Hematopoietic multipotent progenitor cell (in vitro differentiated cells): ENCODE results near the gene TOMM20L. TPM values are rescaled to one million over a fixed set of nuclear protein-coding genes. Genes with fewer than 3 reads are reported as not detected.
A peak's percentile ranks its signal among the peaks of the same experiment; 100 is the strongest.
"Not testable (repeated sequence)": the region's sequence is repeated elsewhere in the genome, so short reads cannot be mapped to it uniquely, and the experiment has no call there.

Source experiments
- DNase-seq, 3 donors: peaks; one replicate each; pipeline ENCODE4 v3.0.0-alpha.2; 2011 to 2015; ENCODE audit warnings: low read depth in 2 of 3, low spot score in 2 of 3
- total RNA-seq: library from RNA; depleted of rRNA; stranded (reverse); fragments of >200 nt; gene quantifications from one replicate; pipeline ENCODE4 v1.2.3, GENCODE V29; 2012

Gene TOMM20L
- 0.27 TPM for total RNA-seq

DNA sequence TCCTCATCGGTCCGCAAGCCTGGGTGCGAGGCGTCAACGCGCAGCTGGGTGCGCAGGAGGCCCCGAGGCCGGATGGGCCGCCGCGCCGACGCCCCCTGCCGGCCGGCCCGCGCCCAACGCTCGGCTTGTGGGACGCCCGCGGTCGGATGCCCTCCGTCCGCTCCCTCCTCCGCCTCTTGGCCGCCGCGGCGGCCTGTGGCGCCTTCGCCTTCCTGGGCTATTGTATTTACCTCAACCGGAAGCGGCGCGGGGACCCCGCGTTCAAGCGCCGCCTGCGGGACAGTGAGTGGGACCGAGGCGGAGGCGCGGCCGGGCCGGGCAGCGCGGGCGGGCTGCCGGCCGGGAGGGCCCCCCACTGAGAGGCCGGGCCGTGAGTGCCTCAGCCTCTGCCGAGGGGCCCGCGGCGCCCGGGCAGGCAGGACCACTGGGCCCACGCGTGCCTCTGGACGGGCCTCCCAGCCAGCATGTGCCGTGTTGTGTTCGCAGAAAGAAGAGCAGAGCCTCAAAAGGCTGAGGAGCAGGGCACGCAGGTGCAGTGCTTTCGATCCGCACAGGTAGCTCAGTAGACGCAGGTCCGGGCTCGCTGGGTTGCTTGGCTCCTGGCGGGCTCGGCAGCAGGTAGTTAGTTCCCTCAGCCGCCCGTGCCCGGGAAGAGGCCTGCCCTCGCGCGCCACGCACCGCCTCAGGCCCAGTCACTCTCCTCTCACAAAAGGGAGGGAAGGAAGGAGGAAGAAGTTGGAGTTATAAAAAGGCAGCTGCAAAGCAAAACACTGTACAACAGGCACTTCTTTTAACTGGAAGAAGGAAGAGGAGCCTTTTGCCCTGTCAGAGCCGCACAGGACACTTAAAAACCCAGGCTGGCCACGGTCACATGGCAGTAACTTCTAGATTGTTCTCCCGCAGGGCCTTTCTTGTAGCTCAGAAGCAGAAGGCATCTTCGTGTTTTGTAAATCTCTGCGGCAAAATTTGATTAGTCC, at the start of gene TOMM20L:
Gene TOMM20L (plus strand): TSS at position 119 of the 977 bp plus-strand sequence. CDS start 28 bp downstream, at position 147.
- peak; percentile 69 to 83 (median 81) for DNase-seq

DNA sequence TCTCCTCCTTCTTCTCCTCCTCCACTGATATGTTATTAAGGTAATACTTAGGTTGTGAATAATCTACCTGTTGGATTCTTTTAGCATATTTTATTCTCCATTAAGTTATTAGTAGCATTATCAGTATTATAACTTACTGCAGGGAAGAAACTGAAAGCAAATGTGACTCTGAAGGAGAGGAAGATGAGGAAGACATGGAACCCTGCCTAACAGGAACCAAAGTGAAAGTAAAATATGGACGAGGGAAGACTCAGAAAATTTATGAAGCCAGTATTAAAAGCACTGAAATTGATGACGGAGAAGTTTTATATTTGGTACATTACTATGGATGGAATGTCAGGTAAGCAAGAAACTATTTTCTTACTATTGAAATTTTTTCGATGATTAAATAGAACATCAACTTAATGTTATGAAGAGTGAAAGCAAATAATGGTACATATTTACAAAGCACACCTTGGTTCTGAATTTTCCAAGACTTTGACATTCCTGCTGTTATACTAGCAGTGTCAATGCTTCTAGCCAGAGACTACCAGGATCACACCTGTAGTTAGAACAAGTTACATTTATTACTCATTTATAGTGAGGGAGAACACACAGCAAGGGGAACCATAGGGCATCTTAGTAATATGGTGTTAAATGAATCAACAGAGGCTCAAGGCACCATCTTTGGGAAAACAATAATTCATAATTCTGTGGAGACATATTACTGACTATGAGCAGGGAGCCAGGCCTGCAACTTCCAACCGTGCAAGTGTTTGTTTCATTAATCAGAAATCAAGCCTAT, 42.0 kb upstream of the TOMM20L start:
- DNase-seq: peak in 2 of 3 donors; percentile 31 to 37

DNA sequence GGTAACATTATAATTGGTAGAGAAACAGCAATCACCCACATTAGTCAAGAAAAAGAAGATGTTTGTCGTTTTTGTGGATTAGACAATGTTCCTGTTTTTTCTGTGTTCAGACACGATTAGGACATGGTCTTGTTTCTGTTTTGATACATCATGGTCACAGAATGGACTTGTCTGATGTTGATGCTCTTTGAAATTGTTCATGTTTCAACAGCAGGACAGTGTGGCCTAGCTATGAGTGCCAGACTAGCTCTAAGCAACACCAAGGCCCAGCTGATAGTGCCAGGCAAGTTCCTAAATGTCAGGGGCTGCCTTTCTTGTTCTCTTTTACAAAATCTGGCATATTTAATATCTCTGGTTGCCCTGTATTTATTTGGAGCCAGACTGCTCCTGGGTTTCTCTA, 40.9 kb upstream of the TOMM20L start:
- DNase-seq: peak in 1 of 3 donors; percentile 8

DNA sequence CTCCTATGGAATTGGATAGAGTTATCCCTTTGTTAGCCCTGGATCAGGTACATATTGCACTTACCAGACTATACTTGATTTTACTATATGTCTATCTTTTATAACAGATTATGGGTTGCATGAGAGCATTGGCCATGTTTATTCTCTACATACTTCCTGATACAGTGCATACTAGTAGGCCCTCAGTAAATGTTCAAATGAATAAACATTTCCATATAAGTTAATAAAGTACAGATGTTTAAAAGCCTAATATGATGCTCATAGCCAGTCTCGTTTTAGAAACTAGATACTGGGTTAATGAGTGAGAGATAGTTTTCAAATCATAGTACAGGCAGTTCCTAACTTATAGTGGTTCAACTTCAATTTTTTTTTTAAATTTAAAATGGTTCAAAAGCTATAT, 39.5 kb upstream of the TOMM20L start:
- DNase-seq: no peak

DNA sequence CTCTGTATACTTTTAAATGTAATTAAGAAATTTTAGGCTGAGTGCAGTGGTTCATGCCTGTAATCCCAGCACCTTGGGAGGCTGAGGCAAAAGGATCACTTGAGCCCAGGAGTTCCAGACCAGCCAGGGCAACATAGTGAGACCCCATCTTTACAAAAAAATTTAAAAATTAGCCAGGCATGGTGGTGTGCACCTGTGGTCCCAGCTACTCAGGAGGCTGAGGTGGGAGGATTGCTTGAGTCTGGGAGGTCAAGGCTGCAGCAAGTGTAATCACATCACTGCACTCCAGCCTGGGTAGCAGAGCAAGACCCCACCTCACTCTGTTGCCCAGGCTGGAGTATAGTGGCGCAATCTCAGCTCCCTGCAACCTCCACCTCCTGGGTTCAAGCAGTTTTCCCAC, 33.5 kb upstream of the TOMM20L start:
- DNase-seq: not testable (repeated sequence)

DNA sequence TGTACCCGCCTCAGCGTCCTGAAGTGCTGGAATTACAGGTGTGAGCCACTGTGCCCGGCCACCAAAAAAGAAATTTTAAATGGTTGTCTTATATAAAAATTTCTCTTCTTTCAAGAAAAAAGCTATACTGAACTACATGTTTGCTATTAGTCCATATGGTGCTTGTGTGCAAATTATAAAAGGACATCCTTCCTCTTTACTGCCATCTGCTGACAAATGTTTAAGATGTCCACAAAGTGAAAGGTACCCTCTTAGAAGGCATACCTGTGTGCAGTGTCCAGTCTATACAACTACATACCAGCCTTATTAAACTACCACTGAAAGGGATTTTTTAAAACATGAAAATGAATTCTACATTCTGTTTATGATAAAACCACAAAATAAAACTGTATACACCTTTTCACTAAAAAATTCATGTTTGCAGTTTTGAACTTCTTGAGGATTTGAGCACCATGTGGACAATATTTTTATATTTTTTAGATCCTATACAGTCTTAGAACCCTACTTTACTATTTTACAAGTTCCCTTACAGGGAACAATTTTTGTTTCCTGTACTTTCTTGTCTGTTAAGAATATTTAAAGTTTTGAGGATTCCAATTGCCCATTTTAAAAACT, 32.8 kb upstream of the TOMM20L start:
- peak in 2 of 3 donors; percentile 30 to 68 for DNase-seq

DNA sequence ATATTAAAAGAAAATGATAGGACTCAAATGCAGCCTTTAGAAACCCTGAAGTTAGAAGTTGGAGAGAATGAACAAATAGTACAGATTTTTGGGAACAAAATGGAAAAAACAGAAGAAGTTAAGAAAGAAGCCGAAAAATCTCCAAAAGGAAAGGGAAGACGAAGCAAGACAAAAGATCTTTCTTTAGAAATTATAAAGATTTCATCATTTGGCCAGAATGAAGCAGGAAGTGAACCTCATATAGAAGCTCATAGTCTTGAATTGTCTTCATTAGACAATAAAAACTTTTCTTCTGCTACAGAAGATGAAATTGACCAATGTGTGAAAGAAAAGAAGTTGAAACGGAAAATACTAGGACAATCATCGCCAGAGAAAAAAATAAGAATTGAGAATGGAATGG, 31.4 kb upstream of the TOMM20L start:
- DNase-seq: no peak

DNA sequence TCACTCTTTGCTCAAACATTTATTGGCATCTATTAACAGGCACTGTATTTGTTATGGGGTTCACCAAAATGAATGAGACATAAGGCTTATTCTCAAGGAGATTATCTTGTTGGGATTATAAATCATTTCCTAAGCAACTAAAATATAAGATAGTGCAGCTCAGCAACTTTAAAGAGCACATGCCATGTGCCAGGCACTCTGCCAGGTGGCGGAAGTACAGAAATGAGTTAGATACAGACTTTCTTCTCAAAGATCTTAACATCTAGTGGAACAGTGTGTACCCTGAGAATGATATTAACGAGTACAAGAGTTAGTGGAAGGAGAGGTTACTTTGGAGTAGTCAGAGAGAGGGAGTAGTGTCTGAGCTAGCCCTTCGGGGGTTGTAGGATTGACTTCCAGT, 28.4 kb upstream of the TOMM20L start:
- DNase-seq: no peak

DNA sequence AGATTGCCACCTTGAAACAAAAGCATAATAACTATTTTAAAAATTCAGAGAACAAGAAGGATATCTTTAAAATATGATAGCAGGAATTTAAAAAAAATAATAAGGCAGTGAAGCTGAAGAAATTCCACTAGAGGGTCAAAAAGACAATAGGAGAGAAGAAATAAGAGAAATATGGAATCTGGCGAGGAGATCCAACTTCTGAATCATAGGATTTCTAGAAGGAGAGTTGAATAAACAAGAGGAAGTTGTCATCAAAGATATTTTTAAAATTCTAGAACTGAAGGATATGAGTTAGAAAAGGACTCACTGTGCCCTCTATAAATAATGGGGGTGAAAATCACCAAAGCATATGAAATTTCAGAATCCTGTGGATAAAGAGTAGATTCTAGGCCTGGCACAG, 26.8 kb upstream of the TOMM20L start:
- DNase-seq: no peak

DNA sequence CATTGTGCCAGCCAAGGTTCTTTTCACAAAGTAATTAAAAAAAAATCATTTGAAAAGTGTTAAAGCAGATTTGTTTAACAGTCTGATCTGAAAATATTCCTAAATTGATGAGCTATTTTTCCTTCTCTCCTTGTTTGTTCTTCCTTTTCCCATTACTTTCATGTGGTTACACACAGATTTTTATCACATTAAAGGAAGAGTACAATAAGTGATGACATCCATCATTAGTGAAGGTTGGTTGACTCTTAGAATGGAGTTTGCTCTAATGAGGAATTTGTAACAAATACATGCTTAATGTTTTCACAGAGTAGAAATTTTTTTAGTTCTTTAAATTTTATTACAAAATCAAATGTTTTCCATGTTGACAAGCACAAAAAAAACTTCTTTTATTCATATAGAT, 18.9 kb upstream of the TOMM20L start:
- no peak for DNase-seq

DNA sequence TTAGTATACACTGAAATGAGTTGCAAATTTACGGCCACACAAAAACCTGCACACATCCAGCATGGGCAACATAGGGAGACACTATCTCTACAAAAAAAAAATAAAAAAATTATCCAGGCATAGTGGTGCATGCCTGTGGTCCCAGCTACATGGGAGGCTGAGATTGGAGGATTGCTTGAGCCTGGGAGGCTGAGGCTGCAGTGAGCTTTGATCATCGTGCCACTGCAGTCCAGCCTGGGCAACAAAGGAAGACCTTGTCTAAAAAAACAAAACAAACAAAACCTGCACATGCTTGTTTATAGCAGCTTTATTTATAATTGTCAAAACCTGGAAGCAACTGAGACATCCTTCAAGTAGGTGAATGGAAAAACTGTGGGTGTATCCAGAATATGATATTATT, 4.9 kb upstream of the TOMM20L start:
- no peak for DNase-seq

DNA sequence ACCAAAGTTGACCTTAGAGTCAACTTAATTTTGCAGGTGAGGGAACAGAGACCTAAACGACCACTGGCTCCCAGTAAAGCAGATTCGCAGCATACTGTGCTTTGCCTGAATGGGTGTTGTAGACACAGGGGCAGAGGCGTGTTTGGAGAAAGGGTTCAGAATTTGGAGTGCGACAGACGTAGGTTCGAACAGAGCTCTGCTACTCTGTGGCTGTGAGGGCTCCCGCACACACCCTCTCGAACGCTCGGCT, 243 bp upstream of the TOMM20L start:
- no peak for DNase-seq

DNA sequence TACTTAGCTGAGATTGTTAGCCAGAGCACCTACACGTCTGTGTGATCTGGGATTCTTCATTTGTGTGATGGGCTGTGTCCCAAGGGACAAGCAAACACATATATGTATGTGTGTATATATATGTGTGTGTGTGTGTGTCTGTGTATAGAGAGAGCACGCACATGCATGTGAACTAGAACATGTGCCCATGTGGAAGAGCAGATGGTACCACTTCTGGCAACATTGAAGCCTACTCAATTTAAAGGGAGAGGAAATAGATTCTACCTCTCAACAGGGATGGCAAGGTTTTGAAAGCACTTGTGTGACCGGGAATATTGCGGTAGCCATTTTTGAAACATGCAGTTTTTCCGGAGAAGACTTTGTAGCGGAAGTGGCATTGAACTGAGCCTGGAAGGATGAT, 1.4 kb downstream of the TOMM20L start:
- no peak for DNase-seq

DNA sequence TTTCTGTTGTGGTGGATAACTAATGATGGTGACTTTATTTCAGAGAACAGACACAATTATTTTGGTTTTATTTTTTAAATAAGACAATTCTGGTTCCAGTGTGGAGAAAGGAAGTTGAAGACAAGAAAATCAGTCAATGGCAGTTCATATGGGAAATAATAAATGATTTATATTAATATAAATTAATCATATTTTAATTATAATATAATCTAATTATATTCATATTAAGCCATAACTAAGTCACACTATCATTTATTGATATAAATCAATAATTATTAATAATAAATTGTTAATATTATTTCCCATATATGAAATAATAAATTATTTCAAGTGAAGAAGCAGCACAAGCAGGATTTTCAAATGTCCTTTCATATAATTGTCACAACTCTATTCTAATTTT, 2.8 kb downstream of the TOMM20L start:
- DNase-seq: no peak

DNA sequence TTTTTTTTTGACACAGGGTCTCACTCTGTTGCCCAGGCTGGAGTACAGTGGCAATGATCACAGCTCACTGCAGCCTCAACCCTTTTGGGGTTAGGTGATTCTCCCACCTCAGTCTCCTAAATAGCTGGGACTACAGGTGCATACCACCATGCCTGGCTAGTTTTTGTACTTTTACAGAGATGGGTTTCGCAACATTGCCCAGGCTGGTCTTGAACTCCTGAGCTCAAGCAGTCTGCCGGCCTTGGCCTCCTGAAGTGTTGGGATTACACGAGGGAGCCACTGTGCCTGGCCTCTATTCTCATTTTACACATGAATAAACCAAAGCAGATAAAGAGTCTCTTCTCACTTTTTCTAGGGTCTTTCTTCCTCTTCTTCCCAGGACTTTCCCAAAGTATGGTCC, 3.2 kb downstream of the TOMM20L start:
- no peak for DNase-seq

DNA sequence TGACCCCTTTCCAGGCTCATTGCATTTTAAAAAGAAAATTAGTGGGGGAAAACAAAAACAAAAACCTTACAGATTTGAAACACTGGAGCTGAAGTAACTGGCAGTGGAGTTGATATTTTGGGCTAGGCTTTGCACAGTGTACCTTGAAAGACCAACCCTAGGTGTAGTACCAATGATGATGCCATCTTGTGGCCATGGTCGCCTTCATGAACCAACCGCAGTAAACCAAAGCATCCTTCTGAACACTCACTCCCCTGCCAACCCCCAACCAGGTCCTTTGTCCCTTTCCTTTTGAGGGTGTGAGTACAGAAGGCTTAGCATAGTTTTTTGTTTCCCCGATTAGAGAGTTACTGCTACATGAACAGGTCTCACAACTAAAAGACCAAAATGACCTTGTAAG, 5.9 kb downstream of the TOMM20L start:
- no peak for DNase-seq

DNA sequence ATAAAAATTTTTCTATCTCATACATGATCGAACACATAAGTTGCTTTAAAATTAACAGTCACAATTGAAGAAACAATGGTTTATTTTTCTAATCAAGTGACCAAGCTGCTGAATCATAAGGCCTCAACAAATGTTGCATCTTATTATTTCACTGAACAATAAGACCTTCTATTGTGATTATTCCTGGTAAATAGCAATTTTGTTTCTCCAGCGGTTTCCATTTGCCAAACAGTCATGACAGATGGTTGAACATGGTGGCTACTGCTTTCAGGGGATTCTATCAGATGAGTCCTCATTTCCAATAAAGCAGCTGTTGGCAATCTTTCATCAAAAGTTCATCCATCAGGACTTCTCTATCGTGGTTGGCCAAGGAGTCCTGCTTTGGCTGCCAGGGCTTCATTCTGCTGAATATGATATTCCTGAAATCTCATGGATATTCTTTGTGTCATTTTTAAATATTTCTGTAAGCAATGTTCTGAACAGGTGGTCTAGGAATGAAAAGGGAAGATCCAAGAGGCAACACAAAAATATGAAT, 13.0 kb downstream of the TOMM20L start:
- no peak for DNase-seq

DNA sequence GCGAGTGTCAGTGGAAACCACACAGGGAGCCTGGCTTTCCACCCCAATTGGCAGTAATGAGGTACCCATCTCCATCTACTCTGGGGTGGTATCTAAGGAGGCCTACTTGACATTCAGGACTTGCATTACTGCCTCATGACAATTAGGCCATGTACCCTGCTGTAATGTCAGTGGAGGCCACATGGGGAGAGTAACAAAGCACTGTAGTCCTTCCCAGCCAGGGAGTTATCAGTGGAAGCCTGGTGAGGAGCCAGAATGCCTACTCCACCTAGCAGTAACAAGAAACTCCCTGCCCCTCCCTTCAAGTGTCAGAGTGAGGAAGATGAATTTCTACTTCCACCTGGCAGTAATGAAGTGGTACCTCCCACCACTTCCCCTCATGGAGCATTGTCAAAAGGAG, 19.1 kb downstream of the TOMM20L start:
- no peak for DNase-seq

DNA sequence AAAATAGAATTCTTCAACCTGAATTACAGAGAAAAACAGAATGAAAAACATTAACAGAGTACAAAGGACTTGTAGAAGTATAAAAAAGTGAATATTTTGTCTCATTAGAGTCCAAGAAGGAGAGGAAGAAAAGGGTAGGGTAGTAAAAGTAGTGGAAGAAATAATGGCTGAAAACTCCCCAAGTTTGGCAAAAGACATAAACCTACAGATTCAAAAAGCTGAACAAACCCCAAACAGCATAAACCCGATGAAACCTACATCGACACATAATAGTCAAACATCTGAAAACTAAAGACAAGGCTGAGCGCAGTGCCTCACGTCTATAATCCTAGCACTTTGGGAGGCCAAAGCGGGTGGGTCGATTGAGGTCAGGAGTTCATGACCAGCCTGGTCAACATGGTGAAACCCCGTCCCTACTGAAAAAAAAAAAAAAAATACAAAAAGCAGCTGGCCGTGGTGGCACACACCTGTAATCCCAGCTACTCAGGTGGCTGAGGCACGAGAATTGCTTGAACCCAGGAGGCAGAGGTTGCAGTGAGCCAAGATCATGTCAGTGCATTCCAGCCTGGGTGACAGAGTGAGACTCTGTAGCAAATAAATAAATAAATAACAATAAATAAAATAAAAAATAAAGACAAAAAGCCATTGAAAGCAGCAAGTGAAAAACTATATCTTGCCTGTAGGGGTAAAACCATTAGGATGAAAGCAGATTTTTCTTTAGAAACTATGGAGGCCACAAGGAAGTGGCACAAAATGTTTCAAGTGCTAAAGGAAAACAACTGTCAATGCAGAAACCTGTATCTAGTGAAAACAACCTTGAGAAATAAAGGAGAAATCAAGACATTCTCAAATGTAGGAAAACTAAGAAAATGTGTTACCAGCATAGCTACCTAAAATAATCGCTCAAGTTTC, 20.2 kb downstream of the TOMM20L start:
- DNase-seq: peak in 1 of 3 donors; percentile 20

DNA sequence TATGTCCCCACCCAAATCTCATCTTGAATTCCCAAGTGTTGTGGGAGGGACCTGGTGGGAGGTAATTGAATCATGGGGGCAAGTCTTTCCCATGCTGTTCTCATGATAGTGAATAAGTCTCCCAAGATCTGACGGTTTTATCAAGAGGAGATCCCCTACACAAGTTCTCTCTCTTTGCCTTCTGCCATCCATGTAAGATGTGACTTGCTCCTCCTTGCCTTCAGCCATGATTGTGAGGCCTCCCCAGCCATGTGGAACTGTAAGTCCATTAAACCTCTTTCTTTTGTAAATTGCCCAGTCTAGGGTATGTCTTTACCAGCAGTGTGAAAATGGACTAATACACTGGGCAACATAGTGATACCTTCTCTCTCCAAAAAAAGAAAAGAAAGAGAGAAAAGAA, 21.2 kb downstream of the TOMM20L start:
- not testable (repeated sequence) for DNase-seq
